Fibroblast of gingiva (primary cell): Measurements from ENCODE around the gene ACTR8.
"Not testable (repeated sequence)": the region's sequence is repeated elsewhere in the genome, so short reads cannot be mapped to it uniquely, and the experiment has no call there.

Experiments
- DNase-seq: peaks from one replicate; pipeline ENCODE4 v3.0.0-alpha.2; 2011; ENCODE audit warnings: low read depth

ACTR8 gene

GRCh38 chr3:53881691-53882593, at the start of gene ACTR8:
Gene ACTR8, minus strand, starts transcription at chr3:53882152. Its CDS starts 51 bp downstream, at chr3:53882101.
- peak; percentile 84 for DNase-seq

GRCh38 chr3:53927208-53927872, 45.4 kb upstream of the ACTR8 start:
- DNase-seq, result not testable (repeated sequence)

- DNase-seq, result no peak
Observed at GRCh38 chr3:53921296-53921695, 39.3 kb upstream of the ACTR8 start.

- no peak for DNase-seq
Observed at GRCh38 chr3:53919741-53920140, 37.8 kb upstream of the ACTR8 start.

DNA sequence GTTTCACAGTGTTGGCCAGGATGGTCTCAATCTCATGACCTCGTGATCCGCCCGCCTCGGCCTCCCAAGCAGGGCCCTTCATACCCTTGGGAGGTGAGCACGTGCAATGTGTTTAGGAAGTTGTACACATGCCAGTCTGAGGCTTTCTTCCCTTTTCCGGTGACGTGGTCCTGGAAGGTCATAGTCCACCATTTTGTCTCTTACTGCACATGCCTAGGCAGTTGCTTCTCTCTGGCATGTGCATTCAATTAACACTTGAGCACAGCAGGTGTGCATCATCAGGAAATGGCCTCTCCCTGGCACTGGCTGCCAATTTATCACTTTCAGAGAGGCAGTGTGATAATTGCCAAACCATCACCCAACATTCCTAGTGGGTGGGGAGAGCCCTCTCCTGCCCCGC, 31.4 kb upstream of the ACTR8 start:
- DNase-seq, result no peak

DNA sequence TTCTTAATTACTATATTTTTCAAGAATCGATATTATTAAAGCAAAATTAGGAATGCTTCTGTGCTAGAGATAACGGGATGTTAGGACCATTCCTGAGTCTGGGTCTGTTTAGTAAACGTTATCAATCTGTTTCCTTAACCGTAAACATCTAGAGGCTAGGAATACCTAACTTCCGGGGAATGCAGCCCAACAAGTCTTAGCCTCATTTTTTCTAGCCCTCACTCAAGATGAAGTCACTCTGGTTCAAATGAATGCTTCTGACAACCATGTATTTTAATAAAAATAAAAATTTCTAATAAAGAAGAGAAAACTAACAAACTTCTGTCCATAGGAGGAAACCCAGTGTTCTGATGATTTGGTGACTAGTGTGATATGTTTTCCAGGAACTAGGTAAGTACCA, 20.8 kb upstream of the ACTR8 start:
- DNase-seq, result no peak

- DNase-seq, result no peak
Observed at GRCh38 chr3:53902067-53902466, 20.1 kb upstream of the ACTR8 start.

- no peak for DNase-seq
Observed at GRCh38 chr3:53900666-53901331, 18.8 kb upstream of the ACTR8 start.

DNA sequence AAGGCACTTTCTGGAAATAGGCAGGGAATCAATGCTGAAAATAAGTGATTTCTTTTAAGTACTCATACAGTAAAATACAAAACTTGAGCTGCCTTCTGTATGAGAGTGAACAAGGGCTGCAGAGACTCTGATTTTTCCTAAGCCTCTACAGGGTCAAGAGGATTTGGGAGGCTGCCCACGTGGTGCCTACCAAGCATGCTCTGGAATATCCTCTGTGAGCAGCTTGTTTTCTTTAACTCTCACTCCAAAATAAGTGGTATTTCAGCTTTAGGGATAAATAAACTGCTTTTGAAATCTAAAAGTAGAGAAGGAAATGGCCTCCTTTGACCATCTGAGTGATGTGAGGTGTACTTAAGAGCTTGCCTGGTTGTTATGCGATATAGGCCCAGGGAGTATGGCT, 17.8 kb upstream of the ACTR8 start:
- no peak for DNase-seq

DNA sequence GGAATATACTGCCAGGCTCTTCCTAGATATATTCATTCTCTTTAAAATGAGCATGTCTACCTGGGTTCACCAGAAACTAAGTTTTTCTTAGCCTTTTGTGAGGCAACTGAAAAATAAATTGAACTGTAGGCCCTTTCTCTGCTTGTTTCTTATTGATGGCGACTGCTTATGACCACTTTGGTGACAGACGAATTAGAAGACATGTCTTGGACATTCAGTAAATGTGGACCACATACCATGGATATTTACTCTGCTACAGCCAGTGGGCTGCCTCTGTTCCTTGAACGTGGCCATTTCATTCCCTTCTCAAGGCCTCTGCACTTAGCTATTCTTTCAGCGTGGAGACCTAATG, 10.3 kb upstream of the ACTR8 start:
- no peak for DNase-seq

DNA sequence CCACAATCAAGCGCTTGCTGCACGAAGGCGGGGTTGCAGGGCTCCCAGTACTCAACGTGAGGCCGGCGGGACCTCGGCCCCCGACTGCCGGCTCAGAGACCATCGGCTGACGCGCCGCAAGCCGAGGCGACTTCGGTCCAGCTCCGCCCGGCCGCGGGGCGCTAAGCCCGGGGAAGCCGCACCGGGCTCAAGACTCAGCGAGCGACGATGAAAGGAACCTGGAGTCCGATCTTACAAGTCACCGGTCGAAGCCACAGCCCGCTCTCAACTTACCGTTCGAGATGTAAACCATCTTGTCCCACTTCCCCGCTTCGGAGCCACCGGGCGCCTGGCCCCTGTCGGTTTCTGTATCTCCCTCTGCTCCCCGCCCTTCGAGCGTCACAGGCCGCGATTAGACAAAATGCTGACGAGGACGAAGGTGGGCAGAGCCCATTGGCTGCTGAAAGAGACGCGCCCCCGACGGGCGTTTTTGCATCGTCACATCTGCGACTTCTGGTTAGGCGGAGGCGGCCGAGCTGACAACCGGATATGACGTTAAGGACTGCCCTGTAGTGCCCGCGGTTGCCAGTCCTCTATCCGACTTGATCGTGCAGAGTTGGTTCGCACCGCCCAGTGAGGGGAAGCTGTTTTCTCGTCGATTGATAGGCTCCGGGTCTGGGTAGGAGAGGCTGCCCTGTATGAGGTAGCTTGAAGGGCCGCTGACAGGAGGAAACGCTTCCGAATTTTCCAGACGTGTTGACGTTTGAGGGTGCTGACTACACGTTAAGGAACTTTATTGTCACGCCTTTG, 9.7 kb upstream of the ACTR8 start, which contains the start of gene SELENOK:
Gene SELENOK (minus strand): TSS at position 363 of the 789 bp plus-strand sequence.
- DNase-seq, result peak; percentile 99

DNA sequence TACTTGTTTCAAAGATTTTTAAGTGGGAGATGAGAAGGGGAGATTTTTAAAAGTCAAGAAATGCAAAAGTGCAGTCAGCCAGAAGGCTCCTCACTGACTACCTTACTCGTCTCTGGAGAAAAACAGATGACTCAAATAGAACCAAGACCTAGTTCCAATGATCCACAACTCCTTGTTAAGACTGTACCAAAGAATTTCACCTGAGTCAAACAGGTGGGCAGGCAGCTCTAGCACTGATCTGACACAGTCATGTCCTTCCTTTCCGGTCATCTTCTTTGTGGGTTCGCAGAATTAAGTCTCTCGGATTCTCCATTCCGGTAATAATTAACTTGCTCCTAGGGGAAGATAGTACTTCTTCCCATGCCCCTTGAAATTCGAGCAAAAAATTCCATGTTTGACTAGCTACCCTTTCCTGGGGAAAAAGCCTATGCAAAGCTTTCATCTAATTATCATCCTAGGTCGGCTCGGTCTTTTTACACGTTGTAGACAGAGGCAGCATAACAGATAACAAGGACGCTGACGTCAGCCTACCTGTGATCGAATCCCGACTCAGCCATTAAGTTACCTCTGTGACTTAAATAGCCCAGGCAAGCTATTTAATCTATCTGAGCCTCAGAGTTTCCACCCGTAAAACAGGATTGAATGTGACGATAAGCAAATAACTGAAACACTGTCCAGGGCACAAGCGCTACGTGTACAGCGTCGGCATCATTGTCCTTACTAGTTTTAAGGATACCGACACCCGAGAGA, 8.9 kb upstream of the ACTR8 start:
- peak; percentile 1 for DNase-seq

DNA sequence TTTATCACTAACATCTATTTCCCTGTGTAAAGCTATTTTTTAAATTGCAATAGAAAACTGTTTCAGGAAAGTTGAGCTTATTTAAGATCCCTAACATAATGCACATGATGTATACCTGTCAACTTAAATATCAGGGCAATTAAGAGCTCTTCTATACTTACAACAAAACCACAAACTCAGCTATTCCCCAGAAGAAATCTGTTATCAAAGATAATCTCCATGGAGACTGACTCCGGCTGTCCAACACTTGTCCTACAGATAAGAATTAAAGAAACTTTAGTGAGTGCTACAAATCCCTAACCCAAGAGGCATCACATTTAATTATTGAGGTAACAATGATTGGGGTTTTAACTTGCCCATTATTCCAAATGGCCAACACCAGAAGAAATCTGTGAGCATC, 6.3 kb upstream of the ACTR8 start:
- no peak for DNase-seq

DNA sequence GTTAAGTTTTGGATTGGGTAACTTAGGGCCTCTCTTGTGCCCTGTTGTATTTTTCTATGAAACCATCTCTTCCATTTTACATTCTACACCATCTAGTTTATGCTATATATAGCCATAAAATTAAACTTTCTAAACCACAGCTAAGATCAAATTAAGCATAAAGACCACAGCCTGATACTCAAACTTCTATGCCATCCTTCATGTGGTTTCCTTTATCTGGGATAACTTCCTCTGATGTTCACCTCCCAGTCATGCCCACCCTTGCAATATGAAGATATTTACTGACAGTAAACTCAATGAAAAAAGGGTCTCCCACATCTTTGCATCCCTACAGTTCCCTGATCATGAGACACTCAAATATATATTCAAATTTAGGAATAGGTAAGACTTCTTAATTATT, 5.5 kb upstream of the ACTR8 start:
- no peak for DNase-seq

- DNase-seq, result no peak
Observed at GRCh38 chr3:53885239-53885638, 3.3 kb upstream of the ACTR8 start.

GRCh38 chr3:53884623-53885022, 2.7 kb upstream of the ACTR8 start:
- no peak for DNase-seq

DNA sequence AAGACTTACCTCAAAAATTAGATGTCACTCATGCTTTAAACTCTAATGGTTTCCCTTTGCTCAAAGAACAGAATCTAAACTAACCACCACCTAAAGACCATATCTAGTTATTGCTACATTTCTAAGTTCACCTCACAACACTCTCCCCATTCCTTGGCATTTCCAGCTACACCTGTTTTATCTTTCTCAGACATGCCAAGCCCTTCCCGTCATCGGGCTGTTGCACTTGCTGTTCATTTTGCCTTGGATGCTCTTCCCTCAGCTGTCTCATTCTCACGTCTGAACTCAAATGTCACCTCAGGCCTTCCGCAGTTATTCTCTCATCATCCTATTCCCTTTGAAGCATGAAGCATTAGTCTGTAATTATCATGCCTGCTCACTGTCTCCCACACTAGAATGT, 1.1 kb upstream of the ACTR8 start:
- DNase-seq, result no peak

- DNase-seq, result peak; percentile 18
Observed at GRCh38 chr3:53880396-53881345, 1.3 kb downstream of the ACTR8 start.

- no peak for DNase-seq
Observed at GRCh38 chr3:53865732-53866499, 16.0 kb downstream of the ACTR8 start.
